A673 (cell line): ENCODE measurements around the gene GIMAP2.

Source experiments
- EZH2 ChIP-seq: fragments of 200-600 bp; sonication (generic); IDR thresholded peaks from 2 replicates; pipeline ENCODE4 v1.6.1; 2017; ENCODE audit warnings: borderline replicate concordance, low read depth, mild to moderate bottlenecking, mixed read lengths, antibody characterized with exemption, low read length; ENCODE audit not compliant: poor library complexity, severe bottlenecking
- TF ChIP-seq, protein P1 (sequence below): fragments of 300-800, 200-600 bp; sonication (generic); conservative IDR thresholded peaks from 2 replicates; pipeline ENCODE4 v1.5.1; 2017; ENCODE audit warnings: low read depth, mild to moderate bottlenecking, antibody characterized with exemption, low read length, moderate library complexity, mixed read lengths

DNA sequence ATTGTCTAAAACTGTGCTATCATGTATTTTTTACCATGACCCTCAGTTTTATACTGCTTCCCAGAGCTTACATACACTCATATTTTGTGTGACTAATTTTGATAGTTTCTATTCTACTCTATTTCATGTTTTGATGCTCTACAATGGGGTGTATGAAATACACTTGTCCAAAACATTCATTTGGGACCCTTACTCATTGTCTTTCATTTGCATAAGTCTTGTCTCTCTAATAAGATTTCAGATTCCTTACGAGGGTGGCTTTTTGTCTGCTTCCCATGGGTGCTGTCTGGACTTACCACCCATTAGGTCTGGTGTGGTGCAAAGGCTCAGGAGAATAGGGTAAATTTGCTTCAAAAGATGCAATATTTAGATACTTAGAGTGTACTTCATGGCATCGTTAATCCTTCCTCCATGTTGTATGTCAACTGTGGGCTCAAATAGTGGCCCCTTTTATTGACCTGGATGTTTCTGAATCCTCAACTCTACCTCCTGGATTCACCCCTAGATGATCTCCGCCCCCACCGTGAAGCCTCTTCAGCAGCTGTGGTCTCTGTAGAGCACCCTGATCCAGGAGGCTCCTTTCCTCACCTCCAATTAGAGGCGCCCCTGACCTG is 48.1 kb downstream of the GIMAP2 start:
- TF ChIP-seq, protein P1, sequence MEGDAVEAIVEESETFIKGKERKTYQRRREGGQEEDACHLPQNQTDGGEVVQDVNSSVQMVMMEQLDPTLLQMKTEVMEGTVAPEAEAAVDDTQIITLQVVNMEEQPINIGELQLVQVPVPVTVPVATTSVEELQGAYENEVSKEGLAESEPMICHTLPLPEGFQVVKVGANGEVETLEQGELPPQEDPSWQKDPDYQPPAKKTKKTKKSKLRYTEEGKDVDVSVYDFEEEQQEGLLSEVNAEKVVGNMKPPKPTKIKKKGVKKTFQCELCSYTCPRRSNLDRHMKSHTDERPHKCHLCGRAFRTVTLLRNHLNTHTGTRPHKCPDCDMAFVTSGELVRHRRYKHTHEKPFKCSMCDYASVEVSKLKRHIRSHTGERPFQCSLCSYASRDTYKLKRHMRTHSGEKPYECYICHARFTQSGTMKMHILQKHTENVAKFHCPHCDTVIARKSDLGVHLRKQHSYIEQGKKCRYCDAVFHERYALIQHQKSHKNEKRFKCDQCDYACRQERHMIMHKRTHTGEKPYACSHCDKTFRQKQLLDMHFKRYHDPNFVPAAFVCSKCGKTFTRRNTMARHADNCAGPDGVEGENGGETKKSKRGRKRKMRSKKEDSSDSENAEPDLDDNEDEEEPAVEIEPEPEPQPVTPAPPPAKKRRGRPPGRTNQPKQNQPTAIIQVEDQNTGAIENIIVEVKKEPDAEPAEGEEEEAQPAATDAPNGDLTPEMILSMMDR = no peak
- TF ChIP-seq EZH2 = no peak
